Activated CD4-positive, alpha-beta T cell treated with anti-CD3 and anti-CD28 coated beads, Interleukin-2, amount 10 ng/mL, durations not matched to agents 7 days and 5 days (primary cell): ENCODE results near the gene KRTAP10-6. TPM values are rescaled to one million over a fixed set of nuclear protein-coding genes. Genes with fewer than 3 reads are reported as not detected.
"Not testable (repeated sequence)": the region's sequence is repeated elsewhere in the genome, so short reads cannot be mapped to it uniquely, and the experiment has no call there.

Source experiments
- CTCF ChIA-PET: fragments of 350-600 bp; sonication (Branson Sonifier 250); formaldehyde crosslinking; loops from one replicate; lab custom pipeline; 2021; ENCODE audit warnings: antibody characterized with exemption; lab: Charles Lee
- POLR2A ChIA-PET: fragments of 350-600 bp; sonication (Branson Sonifier 250); formaldehyde crosslinking; loops from one replicate; lab custom pipeline; 2021; ENCODE audit warnings: antibody characterized with exemption; lab: Charles Lee
- DNase-seq: peaks from one replicate; pipeline ENCODE4 v3.0.0-alpha.2; 2020
- H3K27ac Mint-ChIP-seq: one replicate; pipeline ENCODE4 v1.8.0; 2021; ENCODE audit warnings: mild to moderate bottlenecking, moderate library complexity, mixed read lengths
- H3K27me3 Mint-ChIP-seq: one replicate; pipeline ENCODE4 v1.8.0; 2021; ENCODE audit warnings: mixed read lengths
- H3K36me3 Mint-ChIP-seq: one replicate; pipeline ENCODE4 v1.8.0; 2021; ENCODE audit warnings: low read depth, mixed read lengths
- H3K4me1 Mint-ChIP-seq: one replicate; pipeline ENCODE4 v1.8.0; 2021; ENCODE audit warnings: mixed read lengths
- H3K4me3 Mint-ChIP-seq: one replicate; pipeline ENCODE4 v1.8.0; 2021; ENCODE audit warnings: mild to moderate bottlenecking, moderate library complexity, mixed read lengths
- H3K9me3 Mint-ChIP-seq: one replicate; pipeline ENCODE4 v1.8.0; 2021; ENCODE audit warnings: mixed read lengths
- total RNA-seq, 2 experiments: library from RNA; stranded (reverse); gene quantifications; one replicate each; pipeline ENCODE4 v1.2.3, GENCODE V29; 2021

Gene KRTAP10-6
- total RNA-seq, 2 experiments from 2014 or later, result not detected

- Mint-ChIP-seq H3K36me3 (peaks cover 17% of the 10 kb centered on the region), H3K27ac (peak within 1 kb of the TSS; percentile 51), H3K4me1 (peaks cover 15% of the 10 kb centered on the region), H3K4me3 (no peak within 1 kb of the TSS), H3K27me3 (no peaks in the 10 kb centered on the region), H3K9me3 (peaks cover 16% of the 10 kb centered on the region)
- ChIA-PET CTCF (interaction anchor here (1.0 to 1.2 kb wide), 2 partner anchors 10 to 41 kb away, joined by 3 read pairs; no protein-coding TSS in a partner anchor), POLR2A (no interaction called here)
- DNase-seq, result no peak
Observed at GRCh38 chr21:44551340-44551961, 40.9 kb downstream of the KRTAP10-6 start, which contains the start of gene KRTAP10-2. TSS of gene KRTAP10-2 (minus strand) at chr21:44551505. CDS start at chr21:44551458, 47 bp downstream.

DNA sequence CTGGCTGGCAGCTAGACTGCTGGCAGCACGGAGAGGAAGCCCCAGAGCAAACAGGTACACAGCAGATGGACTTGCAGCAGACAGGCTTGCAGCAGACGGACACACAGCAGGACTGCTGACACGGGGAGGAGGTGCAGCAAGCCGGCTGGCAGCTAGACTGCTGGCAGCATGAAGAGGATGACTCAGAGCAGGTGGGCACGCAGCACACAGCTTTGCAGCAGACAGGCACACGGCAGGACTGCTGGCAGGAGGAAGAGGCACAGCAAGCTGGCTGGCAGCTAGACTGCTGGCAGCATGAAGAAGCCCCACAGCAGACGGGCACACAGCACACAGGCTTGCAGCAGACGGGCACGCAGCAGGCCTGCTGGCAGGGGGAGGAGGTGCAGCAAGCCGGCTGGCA lies 41.5 kb downstream of the KRTAP10-6 start:
- H3K36me3 Mint-ChIP-seq, result peaks cover 17% of the 10 kb centered on the region
- ChIA-PET POLR2A (no interaction called here), CTCF (interaction anchor here (1.0 to 1.2 kb wide), 2 partner anchors 40 to 67 kb away, joined by 3 read pairs; no protein-coding TSS in a partner anchor)
- H3K27me3 Mint-ChIP-seq, result no peaks in the 10 kb centered on the region
- H3K4me3 Mint-ChIP-seq, result no peak overlapping the region
- H3K9me3 Mint-ChIP-seq, result peaks cover 16% of the 10 kb centered on the region
- H3K27ac Mint-ChIP-seq, result no peak overlapping the region
- DNase-seq, result no peak
- peaks cover 15% of the 10 kb centered on the region for H3K4me1 Mint-ChIP-seq

DNA sequence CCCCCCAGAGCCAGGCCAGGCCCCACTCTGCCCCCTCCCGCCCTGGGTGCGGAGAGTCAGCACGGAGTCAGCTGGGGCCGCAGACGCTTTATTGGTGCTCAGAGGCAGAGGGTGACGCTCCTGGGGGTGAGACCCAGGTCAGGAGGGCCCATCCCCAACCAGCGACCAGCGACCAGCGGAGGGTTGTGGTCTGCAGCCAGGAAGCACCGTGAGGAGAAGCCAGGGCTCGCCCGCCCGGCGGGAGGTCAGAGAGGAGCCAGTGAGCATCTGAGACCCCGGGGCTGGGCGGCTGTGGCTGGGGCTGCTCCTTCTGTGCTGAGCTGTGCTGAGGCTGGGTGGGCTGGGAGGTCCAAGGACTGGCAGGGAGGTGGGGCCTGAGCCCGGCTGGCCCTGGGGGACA lies 42.0 kb downstream of the KRTAP10-6 start:
- H3K27ac Mint-ChIP-seq, POLR2A ChIA-PET, H3K27me3 Mint-ChIP-seq, H3K4me3 Mint-ChIP-seq, DNase-seq: not testable (repeated sequence)
- peaks cover 19% of the 10 kb centered on the region for H3K36me3 Mint-ChIP-seq
- CTCF ChIA-PET, result interaction anchor here (1.0 to 1.2 kb wide), 2 partner anchors 40 to 66 kb away, joined by 3 read pairs; no protein-coding TSS in a partner anchor
- H3K9me3 Mint-ChIP-seq, result peaks cover 19% of the 10 kb centered on the region
- peaks cover 15% of the 10 kb centered on the region for H3K4me1 Mint-ChIP-seq

GRCh38 chr21:44549525-44550211 lies 42.6 kb downstream of the KRTAP10-6 start:
- Mint-ChIP-seq H3K27me3 (no peaks in the 10 kb centered on the region), H3K4me1 (peaks cover 15% of the 10 kb centered on the region), H3K27ac (no peak overlapping the region), H3K36me3 (peaks cover 19% of the 10 kb centered on the region), H3K4me3 (no peak overlapping the region), H3K9me3 (peaks cover 19% of the 10 kb centered on the region)
- ChIA-PET CTCF (interaction anchor here (1.1 to 1.2 kb wide), 2 partner anchors 65 to 189 kb away, joined by 3 to 4 read pairs; no protein-coding TSS in a partner anchor), POLR2A (no interaction called here)
- no peak for DNase-seq

GRCh38 chr21:44548922-44549321 lies 43.4 kb downstream of the KRTAP10-6 start:
- Mint-ChIP-seq H3K27ac (no peak overlapping the region), H3K27me3 (no peaks in the 10 kb centered on the region), H3K4me1 (peaks cover 15% of the 10 kb centered on the region), H3K36me3 (peaks cover 19% of the 10 kb centered on the region), H3K4me3 (no peak overlapping the region), H3K9me3 (peaks cover 19% of the 10 kb centered on the region)
- ChIA-PET POLR2A (no interaction called here), CTCF (interaction anchor here (1.1 kb wide), 1 partner anchor 188 kb away, joined by 4 read pairs; no protein-coding TSS in a partner anchor)
- DNase-seq, result no peak

- CTCF ChIA-PET, result interaction anchor here (1.1 kb wide), 1 partner anchor 187 kb away, joined by 4 read pairs; no protein-coding TSS in a partner anchor
- peaks cover 19% of the 10 kb centered on the region for H3K36me3 Mint-ChIP-seq
- POLR2A ChIA-PET, result no interaction called here
- DNase-seq, result no peak
- H3K27ac Mint-ChIP-seq, result no peak overlapping the region
- H3K27me3 Mint-ChIP-seq, result no peaks in the 10 kb centered on the region
- H3K9me3 Mint-ChIP-seq, result peaks cover 19% of the 10 kb centered on the region
- no peak overlapping the region for H3K4me3 Mint-ChIP-seq
- H3K4me1 Mint-ChIP-seq, result peaks cover 15% of the 10 kb centered on the region
Observed at GRCh38 chr21:44548381-44548780, 43.9 kb downstream of the KRTAP10-6 start.

- no peaks in the 10 kb centered on the region for H3K27me3 Mint-ChIP-seq
- CTCF ChIA-PET, result no interaction called here
Observed at GRCh38 chr21:44547656-44548331, 44.5 kb downstream of the KRTAP10-6 start.

DNA sequence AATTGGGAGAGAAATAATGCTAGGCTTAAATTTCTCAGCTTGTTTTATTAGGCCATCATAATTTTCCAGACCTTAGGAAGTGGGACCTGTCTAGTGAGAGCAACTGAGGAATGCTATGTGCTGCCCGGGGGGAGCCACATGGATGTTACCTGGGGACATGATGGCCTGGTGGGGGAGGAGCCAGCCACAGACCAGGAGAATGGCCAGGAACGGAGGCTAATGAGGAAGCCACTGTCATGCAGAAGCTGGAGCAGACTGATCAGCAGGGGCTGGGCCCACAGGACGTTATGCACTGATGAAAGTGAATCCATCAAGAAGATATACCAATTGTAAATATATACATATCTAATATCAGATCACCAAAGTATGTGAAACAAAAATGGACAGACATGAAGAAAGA lies 47.7 kb downstream of the KRTAP10-6 start:
- ChIA-PET POLR2A (no interaction called here), CTCF (interaction anchor here (0.7 kb wide), 2 partner anchors 57 to 100 kb away, joined by 3 to 4 read pairs; no protein-coding TSS in a partner anchor)
- DNase-seq, result no peak
- H3K36me3 Mint-ChIP-seq, result peaks cover 19% of the 10 kb centered on the region
- no peak overlapping the region for H3K27ac Mint-ChIP-seq
- H3K27me3 Mint-ChIP-seq, result no peaks in the 10 kb centered on the region
- no peak overlapping the region for H3K4me3 Mint-ChIP-seq
- H3K4me1 Mint-ChIP-seq, result peaks cover 15% of the 10 kb centered on the region
- H3K9me3 Mint-ChIP-seq, result peaks cover 25% of the 10 kb centered on the region

More at GRCh38 chr21:44547656-44548331, 44.5 kb downstream of the KRTAP10-6 start:
- peak; percentile 45 for DNase-seq
- H3K9me3 Mint-ChIP-seq, result peaks cover 19% of the 10 kb centered on the region
- peak overlapping the region; percentile 59 for H3K4me3 Mint-ChIP-seq
- H3K4me1 Mint-ChIP-seq, result peaks cover 15% of the 10 kb centered on the region
- peak overlapping the region; percentile 88 for H3K27ac Mint-ChIP-seq
- H3K36me3 Mint-ChIP-seq, result peaks cover 19% of the 10 kb centered on the region
- POLR2A ChIA-PET, result no interaction called here

DNA sequence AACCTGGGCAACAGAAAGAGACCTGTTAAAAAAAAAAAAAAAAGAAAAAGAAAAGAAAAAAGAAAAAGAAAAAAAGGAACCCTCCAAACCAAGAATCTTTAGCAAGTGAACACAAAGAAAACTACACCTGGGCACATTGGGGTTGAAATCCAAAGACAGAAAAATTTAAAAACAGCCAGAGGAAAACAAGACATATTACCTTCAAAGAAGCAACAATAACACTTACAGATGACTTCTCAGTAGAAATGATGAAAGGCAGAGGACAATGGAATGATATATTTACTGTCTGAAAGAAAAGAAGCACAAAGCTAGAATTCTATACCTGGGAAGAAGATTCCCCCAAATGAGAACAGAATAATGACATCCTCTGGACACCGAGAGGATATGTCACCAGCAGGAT lies 49.6 kb downstream of the KRTAP10-6 start:
- H3K27ac Mint-ChIP-seq, result no peak overlapping the region
- H3K4me1 Mint-ChIP-seq, result peaks cover 10% of the 10 kb centered on the region
- ChIA-PET CTCF (no interaction called here), POLR2A (no interaction called here)
- H3K36me3 Mint-ChIP-seq, result peaks cover 15% of the 10 kb centered on the region
- H3K9me3 Mint-ChIP-seq, result peaks cover 22% of the 10 kb centered on the region
- no peaks in the 10 kb centered on the region for H3K27me3 Mint-ChIP-seq
- DNase-seq, result no peak
- no peak overlapping the region for H3K4me3 Mint-ChIP-seq

Other genes starting within 250 kb of the KRTAP10-6 start
- 10 to 100 TPM; 13.9 to 15.2 TPM for gene TRPM2, start 238.9 kb downstream of the KRTAP10-6 start, total RNA-seq
- 1 to 10 TPM; 5.0 to 5.1 TPM for gene LRRC3, start 137.0 kb downstream of the KRTAP10-6 start, total RNA-seq
- not detected for gene KRTAP10-1, start 52.3 kb downstream of the KRTAP10-6 start, total RNA-seq
- gene KRTAP10-2, start 41.0 kb downstream of the KRTAP10-6 start, total RNA-seq, result not detected
- not detected for gene KRTAP10-3, start 33.7 kb downstream of the KRTAP10-6 start, total RNA-seq
- gene KRTAP10-4, start 18.8 kb downstream of the KRTAP10-6 start, total RNA-seq, result not detected
- not detected for gene KRTAP10-5, start 11.9 kb downstream of the KRTAP10-6 start, total RNA-seq
- gene KRTAP10-7, start 8.1 kb upstream of the KRTAP10-6 start, total RNA-seq, result not detected
- gene KRTAP10-8, start 19.6 kb upstream of the KRTAP10-6 start, total RNA-seq, result not detected
- gene KRTAP10-9, start 34.6 kb upstream of the KRTAP10-6 start, total RNA-seq, result not detected
- not detected for gene KRTAP10-10, start 44.9 kb upstream of the KRTAP10-6 start, total RNA-seq
- gene KRTAP10-11, start 53.9 kb upstream of the KRTAP10-6 start, total RNA-seq, result not detected
- gene KRTAP12-4, start 62.2 kb upstream of the KRTAP10-6 start, total RNA-seq, result not detected
- not detected for gene KRTAP12-3, start 65.4 kb upstream of the KRTAP10-6 start, total RNA-seq
- gene KRTAP12-2, start 74.4 kb upstream of the KRTAP10-6 start, total RNA-seq, result not detected
- gene KRTAP12-1, start 89.7 kb upstream of the KRTAP10-6 start, total RNA-seq, result not detected
- not detected for gene KRTAP10-12, start 104.7 kb upstream of the KRTAP10-6 start, total RNA-seq
- not detected for gene TSPEAR, start 119.1 kb upstream of the KRTAP10-6 start, total RNA-seq
- gene UBE2G2, start 209.3 kb upstream of the KRTAP10-6 start, total RNA-seq, result 100 to 1,000 TPM in 1 of 2 experiments, 10 to 100 TPM in 1; 95.8 to 103 TPM
- gene SUMO3, start 225.6 kb upstream of the KRTAP10-6 start, total RNA-seq, result 10 to 100 TPM; 91.1 to 97.9 TPM